Right cardiac atrium (tissue), 5 donors: ENCODE data around the gene COL23A1. TPM values are rescaled to one million over a fixed set of nuclear protein-coding genes. Genes with fewer than 3 reads are reported as not detected.
"Not testable (repeated sequence)": the region's sequence is repeated elsewhere in the genome, so short reads cannot be mapped to it uniquely, and the experiment has no call there.

Source experiments
- ATAC-seq, 2 donors: fragments of 200-7000 bp; cut with Tn5 transposase; one replicate each; pipeline versions ENCODE4 v1.8.0 to v1.9.1; 2020; ENCODE audit warnings: moderate library complexity in 2 of 2, mild to moderate bottlenecking in 1 of 2
- DNase-seq, 3 donors: peaks; one replicate each; pipeline ENCODE4 v3.0.0-alpha.2; 2020
- H3K27ac ChIP-seq: one replicate; pipeline ENCODE4 v1.5.1; 2013; ENCODE audit warnings: mild to moderate bottlenecking, low read length, control low read depth, moderate library complexity
- H3K27me3 ChIP-seq: one replicate; pipeline ENCODE4 v1.6.1; 2013; ENCODE audit not compliant: control insufficient read depth, insufficient read depth
- H3K4me1 ChIP-seq: one replicate; pipeline ENCODE4 v1.6.1; 2013; ENCODE audit warnings: low read length; ENCODE audit not compliant: control insufficient read depth, insufficient read depth
- H3K4me3 ChIP-seq: one replicate; pipeline ENCODE4 v1.5.1; 2013; ENCODE audit warnings: low read length, control low read depth
- H3K9me3 ChIP-seq: one replicate; pipeline ENCODE4 v1.6.1; 2013; ENCODE audit warnings: low read length; ENCODE audit not compliant: control insufficient read depth
- WGBS: extraction: QIAGEN DNeasy Blood & Tissue Kit; methylation state at CpG from one replicate; pipeline ENCODE4 v1.1.7; 2013; 5-methylcytosine and 5-hydroxymethylcytosine counted together
- intact Hi-C, 4 donors: fragments of 100-400 bp; cut with DNase I; formaldehyde crosslinking; loops; one replicate each; pipeline versions ENCODE4 v1.11.0 to v1.14.0; 2022 to 2023
- polyA plus RNA-seq: library from polyadenylated mRNA; stranded (reverse); fragments of 200-250 nt; gene quantifications from one replicate; pipeline ENCODE4 v1.2.3, GENCODE V29; 2013
- total RNA-seq, 4 donors: library from RNA; stranded (reverse); fragmentation: NEBNext Ultra II Directional; extraction: Animal tissue kit (Norgen Biotek cat#: 25700); gene quantifications; one replicate each; pipeline ENCODE4 v1.2.1, GENCODE V29; 2021
- donor health status: healthy with polysubstance abuse.
- donor health status: DM: no; HTN: yes; CAD: no.
- donor health status: DM: no; HTN: no; CAD: no.
- donor health status: DM: no; HTN: yes; CAD: no; lungs with severe emphysema.
- donor health status: DM: yes; HTN: yes; CAD: no.

COL23A1 gene
- total and polyA plus RNA-seq, 5 donors: 2.5 to 13.6 (median 6.3) TPM

- no peaks in the 10 kb centered on the region for H3K27me3 ChIP-seq
- ATAC-seq: no peak
- H3K9me3 ChIP-seq: no peaks in the 10 kb centered on the region
- 91% methylated on average over 4 of the region's 4 CpGs for WGBS
- peak in 1 of 3 donors; percentile 6 for DNase-seq
- H3K4me1 ChIP-seq: no peaks in the 10 kb centered on the region
- intact Hi-C loops: no loop called here
- no peak overlapping the region for H3K27ac ChIP-seq
- H3K4me3 ChIP-seq: no peak overlapping the region
Observed at GRCh38 chr5:178257650-178258049, 332.5 kb downstream of the COL23A1 start.

DNA sequence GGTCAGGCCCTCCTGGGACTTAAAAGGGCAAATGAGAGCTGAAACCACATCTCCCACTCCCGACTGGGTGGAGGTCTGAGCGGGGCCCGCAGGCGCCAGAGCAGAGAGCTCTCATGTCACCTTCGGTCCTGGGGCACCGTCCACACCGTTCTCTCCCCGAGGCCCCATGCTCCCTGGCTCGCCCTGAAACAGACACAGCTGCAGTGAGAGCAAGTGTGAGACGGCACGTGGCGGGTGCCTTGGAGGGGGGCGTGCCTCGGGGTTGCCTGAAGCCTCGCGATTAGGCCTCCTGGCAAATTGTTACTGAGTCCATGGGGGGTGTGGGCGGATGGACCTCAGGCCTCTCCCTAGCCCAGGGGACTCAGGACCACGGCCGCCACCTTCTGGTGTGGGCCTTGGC is 333.4 kb downstream of the COL23A1 start:
- H3K4me3 ChIP-seq: no peak overlapping the region
- no peaks in the 10 kb centered on the region for H3K27me3 ChIP-seq
- H3K9me3 ChIP-seq: no peaks in the 10 kb centered on the region
- ATAC-seq (no peak), DNase-seq (peak in 1 of 3 donors; percentile 38)
- intact Hi-C loops: no loop called here
- 77% methylated on average over 19 of the region's 19 CpGs for WGBS
- no peaks in the 10 kb centered on the region for H3K4me1 ChIP-seq
- no peak overlapping the region for H3K27ac ChIP-seq

DNA sequence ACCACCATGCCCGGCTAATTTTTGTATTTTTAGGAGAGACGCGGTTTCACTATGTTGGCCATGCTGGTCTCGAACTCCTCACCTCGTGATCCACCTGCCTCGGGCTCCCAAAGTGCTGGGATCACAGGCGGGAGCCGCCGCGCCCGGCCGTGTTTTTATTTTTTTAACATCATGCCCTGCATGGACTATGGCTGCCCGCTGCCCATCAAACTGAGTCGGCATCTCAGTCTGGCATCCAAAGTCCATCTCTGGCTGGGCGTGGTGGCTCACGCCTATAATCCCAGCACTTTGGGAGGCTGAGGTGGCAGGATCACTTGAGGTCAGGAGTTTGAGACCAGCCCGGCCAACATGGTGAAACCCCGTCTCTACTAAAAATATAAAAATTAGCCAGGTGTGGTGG is 336.6 kb downstream of the COL23A1 start:
- H3K27me3 ChIP-seq, H3K9me3 ChIP-seq, ATAC-seq, H3K4me1 ChIP-seq, H3K27ac ChIP-seq, DNase-seq, intact Hi-C loops, H3K4me3 ChIP-seq: not testable (repeated sequence)
- WGBS: 89% methylated on average over 18 of the region's 18 CpGs

DNA sequence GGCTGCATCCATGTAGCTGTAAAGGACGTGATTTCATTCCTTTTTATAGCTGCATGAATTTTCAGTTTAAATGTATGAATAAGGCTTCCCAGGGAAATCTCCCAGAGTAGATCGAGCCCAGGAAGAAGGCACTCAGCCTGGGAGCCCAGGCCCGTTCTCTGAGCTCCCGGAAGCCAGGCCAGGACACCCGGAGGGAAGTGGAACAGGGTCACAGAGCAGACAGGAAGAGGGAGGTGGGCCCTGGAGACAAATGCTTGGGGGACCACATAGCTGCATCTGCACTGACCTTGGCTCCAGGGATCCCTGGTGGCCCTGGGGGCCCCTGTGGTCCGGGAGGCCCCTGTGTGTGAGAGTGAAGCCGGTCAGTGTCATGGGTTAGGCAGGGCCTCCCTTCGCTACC is 337.9 kb downstream of the COL23A1 start:
- DNase-seq (no peak), ATAC-seq (peak in 1 of 2 donors; percentile 22)
- no peaks in the 10 kb centered on the region for H3K9me3 ChIP-seq
- H3K4me3 ChIP-seq: no peak overlapping the region
- intact Hi-C loops: no loop called here
- 65% methylated on average over 8 of the region's 8 CpGs for WGBS
- no peaks in the 10 kb centered on the region for H3K4me1 ChIP-seq
- no peaks in the 10 kb centered on the region for H3K27me3 ChIP-seq
- no peak overlapping the region for H3K27ac ChIP-seq

DNA sequence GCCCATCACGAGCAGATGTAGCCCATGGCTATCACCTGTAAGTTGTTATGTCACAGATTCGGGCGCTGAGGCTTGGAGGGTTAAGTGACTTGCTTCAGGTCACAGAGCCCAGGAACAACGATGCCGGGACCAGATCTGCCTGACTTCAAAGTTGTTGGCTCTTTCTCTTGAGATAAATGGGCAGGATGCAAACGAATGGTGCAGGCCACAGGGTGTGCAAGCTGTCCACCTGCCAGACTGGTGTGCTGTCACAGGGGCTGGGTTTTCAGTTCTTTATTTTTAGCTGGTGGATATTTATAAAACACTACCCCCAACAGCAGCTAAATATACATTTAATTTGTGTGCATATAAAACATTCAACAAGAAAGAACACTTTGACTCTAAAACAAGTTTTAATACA is 339.9 kb downstream of the COL23A1 start:
- WGBS: 56% methylated on average over 6 of the region's 6 CpGs
- Histone ChIP-seq H3K27ac (no peak overlapping the region), H3K4me3 (no peak overlapping the region), H3K9me3 (no peaks in the 10 kb centered on the region), H3K4me1 (no peaks in the 10 kb centered on the region), H3K27me3 (no peaks in the 10 kb centered on the region)
- DNase-seq: no peak
- intact Hi-C loops: no loop called here
- no peak for ATAC-seq

GRCh38 chr5:178249191-178249989 is 340.8 kb downstream of the COL23A1 start:
- DNase-seq (no peak), ATAC-seq (peak; percentile 28 to 61)

DNA sequence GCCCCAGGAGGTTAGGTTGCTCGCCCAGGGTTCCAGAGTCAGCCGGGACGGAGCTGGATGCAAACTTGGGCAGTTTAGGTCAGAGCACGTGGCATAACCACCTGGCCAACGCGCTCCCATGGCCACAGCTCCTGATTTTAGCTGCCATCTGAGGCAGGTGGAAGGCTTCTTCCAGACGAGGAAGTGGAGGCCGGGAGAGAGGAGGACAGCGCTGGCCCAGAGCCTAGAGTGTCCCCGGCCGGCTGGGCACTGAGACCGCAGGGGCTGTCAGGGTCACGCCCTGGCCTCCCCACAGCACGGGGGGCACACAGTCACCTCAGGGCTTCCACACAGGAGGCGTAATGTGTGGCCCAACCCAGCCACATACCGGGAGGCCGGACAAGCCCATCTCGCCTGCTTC is 341.4 kb downstream of the COL23A1 start:
- Histone ChIP-seq H3K4me3 (no peak overlapping the region), H3K9me3 (no peaks in the 10 kb centered on the region), H3K27ac (no peak overlapping the region), H3K27me3 (no peaks in the 10 kb centered on the region), H3K4me1 (no peaks in the 10 kb centered on the region)
- peak in 1 of 2 donors; percentile 18 for ATAC-seq
- no peak for DNase-seq
- 85% methylated on average over 18 of the region's 18 CpGs for WGBS
- intact Hi-C loops: no loop called here

More at GRCh38 chr5:178249191-178249989, 340.8 kb downstream of the COL23A1 start:
- 69% methylated on average over 13 of the region's 13 CpGs for WGBS
- no peaks in the 10 kb centered on the region for H3K27me3 ChIP-seq
- no peak overlapping the region for H3K4me3 ChIP-seq
- intact Hi-C loops: no loop called here
- H3K4me1 ChIP-seq: no peaks in the 10 kb centered on the region
- H3K9me3 ChIP-seq: no peaks in the 10 kb centered on the region
- H3K27ac ChIP-seq: no peak overlapping the region

GRCh38 chr5:178247481-178248456 is 342.4 kb downstream of the COL23A1 start:
- 73% methylated on average over 24 of the region's 24 CpGs for WGBS
- ATAC-seq (no peak), DNase-seq (no peak)
- intact Hi-C loops: no loop called here
- Histone ChIP-seq H3K4me1 (no peaks in the 10 kb centered on the region), H3K27ac (no peak overlapping the region), H3K4me3 (no peak overlapping the region), H3K27me3 (no peaks in the 10 kb centered on the region), H3K9me3 (no peaks in the 10 kb centered on the region)

GRCh38 chr5:178246624-178247279 is 343.4 kb downstream of the COL23A1 start:
- H3K4me1 ChIP-seq: no peaks in the 10 kb centered on the region
- intact Hi-C loops: no loop called here
- no peak overlapping the region for H3K27ac ChIP-seq
- no peaks in the 10 kb centered on the region for H3K27me3 ChIP-seq
- no peaks in the 10 kb centered on the region for H3K9me3 ChIP-seq
- no peak for ATAC-seq
- DNase-seq: no peak
- no peak overlapping the region for H3K4me3 ChIP-seq
- WGBS: 79% methylated on average over 15 of the region's 15 CpGs

DNA sequence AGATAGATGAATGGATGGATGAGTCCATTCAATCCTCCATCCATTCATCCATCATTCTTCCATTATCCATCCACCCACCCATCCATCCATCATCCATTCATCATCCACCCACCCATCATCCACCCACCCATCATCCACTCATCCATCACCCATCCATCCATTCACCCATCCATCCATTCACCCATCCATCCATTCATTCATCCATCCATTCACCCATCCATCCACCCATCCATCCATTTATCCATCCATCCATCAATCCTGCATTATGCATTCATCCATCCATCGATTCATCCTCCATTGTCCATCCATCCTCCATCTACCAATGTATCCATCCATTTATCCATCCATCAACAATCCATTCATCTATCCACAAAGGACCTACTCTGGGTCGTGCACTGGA is 344.8 kb downstream of the COL23A1 start:
- WGBS: 88% methylated on average over 2 of the region's 2 CpGs
- no peak overlapping the region for H3K27ac ChIP-seq
- DNase-seq (no peak), ATAC-seq (no peak)
- H3K4me1 ChIP-seq: no peaks in the 10 kb centered on the region
- H3K4me3 ChIP-seq: no peak overlapping the region
- no peaks in the 10 kb centered on the region for H3K27me3 ChIP-seq
- no peaks in the 10 kb centered on the region for H3K9me3 ChIP-seq
- intact Hi-C loops: no loop called here

- ATAC-seq (no peak), DNase-seq (no peak)
- intact Hi-C loops: no loop called here
- Histone ChIP-seq H3K27me3 (no peaks in the 10 kb centered on the region), H3K4me3 (no peak overlapping the region), H3K4me1 (no peaks in the 10 kb centered on the region), H3K9me3 (no peaks in the 10 kb centered on the region), H3K27ac (no peak overlapping the region)
- WGBS: 80% methylated on average over 2 of the region's 2 CpGs
Observed at GRCh38 chr5:178244576-178244975, 345.6 kb downstream of the COL23A1 start.
